Measurements from ENCODE around the gene PARD6B.

PARD6B gene

DNA sequence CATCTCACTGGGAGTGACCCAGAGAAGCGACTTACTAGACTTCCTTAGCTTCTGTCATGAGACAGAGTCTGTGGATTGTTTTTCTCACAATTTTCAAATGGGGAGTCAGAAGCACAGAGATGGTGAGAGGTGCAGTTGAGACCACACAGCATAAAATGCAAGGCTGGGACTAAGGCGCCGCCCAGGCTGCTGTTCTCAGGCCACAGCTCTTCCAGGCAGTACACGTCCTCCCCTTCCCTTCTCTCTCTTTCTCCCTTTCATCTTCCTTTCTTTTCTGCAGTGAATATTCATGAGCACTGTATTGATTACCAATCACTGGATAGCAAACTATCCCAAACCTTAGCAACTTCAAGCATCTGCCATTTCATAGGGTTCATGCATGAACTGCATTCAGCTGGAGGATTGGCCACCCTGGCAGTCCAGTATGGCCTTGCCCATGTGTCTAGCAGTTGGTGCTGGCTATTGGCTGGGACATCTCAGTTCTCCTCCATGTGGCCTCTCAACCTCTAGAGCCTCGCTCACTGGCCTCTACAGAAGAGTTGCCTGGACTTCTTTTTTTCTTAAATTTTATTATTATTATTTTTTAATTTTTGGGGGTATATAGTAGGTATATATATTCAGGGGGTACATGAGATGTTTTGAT is 74.9 kb downstream of the PARD6B start:
- TF ChIP-seq BACH2 (CRISPR knock-in tag; IDR thresholded peaks at IDR 0.05; ENCODE audit: borderline replicate concordance), result no peak
- TF ChIP-seq, protein P1, sequence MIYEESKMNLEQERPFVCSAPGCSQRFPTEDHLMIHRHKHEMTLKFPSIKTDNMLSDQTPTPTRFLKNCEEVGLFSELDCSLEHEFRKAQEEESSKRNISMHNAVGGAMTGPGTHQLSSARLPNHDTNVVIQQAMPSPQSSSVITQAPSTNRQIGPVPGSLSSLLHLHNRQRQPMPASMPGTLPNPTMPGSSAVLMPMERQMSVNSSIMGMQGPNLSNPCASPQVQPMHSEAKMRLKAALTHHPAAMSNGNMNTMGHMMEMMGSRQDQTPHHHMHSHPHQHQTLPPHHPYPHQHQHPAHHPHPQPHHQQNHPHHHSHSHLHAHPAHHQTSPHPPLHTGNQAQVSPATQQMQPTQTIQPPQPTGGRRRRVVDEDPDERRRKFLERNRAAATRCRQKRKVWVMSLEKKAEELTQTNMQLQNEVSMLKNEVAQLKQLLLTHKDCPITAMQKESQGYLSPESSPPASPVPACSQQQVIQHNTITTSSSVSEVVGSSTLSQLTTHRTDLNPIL (CRISPR knock-in tag; IDR thresholded peaks at IDR 0.05; ENCODE audit: low read depth), result no peak
- TF ChIP-seq SNAI2 (CRISPR knock-in tag; IDR thresholded peaks at IDR 0.05), result no peak
- no peak for TF ChIP-seq RARB (CRISPR knock-in tag; IDR thresholded peaks at IDR 0.05)
- no peak for TF ChIP-seq TCF4 (CRISPR knock-in tag; IDR thresholded peaks at IDR 0.05; ENCODE audit: borderline replicate concordance)
- no peak for TF ChIP-seq ZNF565 (CRISPR knock-in tag; conservative IDR thresholded peaks at IDR 0.05; ENCODE audit: low read depth)
- TF ChIP-seq OSR1 (CRISPR knock-in tag; IDR thresholded peaks at IDR 0.05), result no peak
- TF ChIP-seq ZC3H10 (CRISPR knock-in tag; IDR thresholded peaks at IDR 0.05), result no peak
- TF ChIP-seq ZNF8 (CRISPR knock-in tag; IDR thresholded peaks at IDR 0.05), result no peak
- no peak for TF ChIP-seq GLIS3 (CRISPR knock-in tag; IDR thresholded peaks at IDR 0.05)
- TF ChIP-seq ZNF70 (CRISPR knock-in tag; IDR thresholded peaks at IDR 0.05), result no peak
- no peak for TF ChIP-seq ISL1 (CRISPR knock-in tag; IDR thresholded peaks at IDR 0.05)
- TF ChIP-seq, protein P2, sequence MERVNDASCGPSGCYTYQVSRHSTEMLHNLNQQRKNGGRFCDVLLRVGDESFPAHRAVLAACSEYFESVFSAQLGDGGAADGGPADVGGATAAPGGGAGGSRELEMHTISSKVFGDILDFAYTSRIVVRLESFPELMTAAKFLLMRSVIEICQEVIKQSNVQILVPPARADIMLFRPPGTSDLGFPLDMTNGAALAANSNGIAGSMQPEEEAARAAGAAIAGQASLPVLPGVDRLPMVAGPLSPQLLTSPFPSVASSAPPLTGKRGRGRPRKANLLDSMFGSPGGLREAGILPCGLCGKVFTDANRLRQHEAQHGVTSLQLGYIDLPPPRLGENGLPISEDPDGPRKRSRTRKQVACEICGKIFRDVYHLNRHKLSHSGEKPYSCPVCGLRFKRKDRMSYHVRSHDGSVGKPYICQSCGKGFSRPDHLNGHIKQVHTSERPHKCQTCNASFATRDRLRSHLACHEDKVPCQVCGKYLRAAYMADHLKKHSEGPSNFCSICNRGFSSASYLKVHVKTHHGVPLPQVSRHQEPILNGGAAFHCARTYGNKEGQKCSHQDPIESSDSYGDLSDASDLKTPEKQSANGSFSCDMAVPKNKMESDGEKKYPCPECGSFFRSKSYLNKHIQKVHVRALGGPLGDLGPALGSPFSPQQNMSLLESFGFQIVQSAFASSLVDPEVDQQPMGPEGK (CRISPR knock-in tag; IDR thresholded peaks at IDR 0.05; ENCODE audit: borderline replicate concordance), result no peak
- TF ChIP-seq, protein P3, sequence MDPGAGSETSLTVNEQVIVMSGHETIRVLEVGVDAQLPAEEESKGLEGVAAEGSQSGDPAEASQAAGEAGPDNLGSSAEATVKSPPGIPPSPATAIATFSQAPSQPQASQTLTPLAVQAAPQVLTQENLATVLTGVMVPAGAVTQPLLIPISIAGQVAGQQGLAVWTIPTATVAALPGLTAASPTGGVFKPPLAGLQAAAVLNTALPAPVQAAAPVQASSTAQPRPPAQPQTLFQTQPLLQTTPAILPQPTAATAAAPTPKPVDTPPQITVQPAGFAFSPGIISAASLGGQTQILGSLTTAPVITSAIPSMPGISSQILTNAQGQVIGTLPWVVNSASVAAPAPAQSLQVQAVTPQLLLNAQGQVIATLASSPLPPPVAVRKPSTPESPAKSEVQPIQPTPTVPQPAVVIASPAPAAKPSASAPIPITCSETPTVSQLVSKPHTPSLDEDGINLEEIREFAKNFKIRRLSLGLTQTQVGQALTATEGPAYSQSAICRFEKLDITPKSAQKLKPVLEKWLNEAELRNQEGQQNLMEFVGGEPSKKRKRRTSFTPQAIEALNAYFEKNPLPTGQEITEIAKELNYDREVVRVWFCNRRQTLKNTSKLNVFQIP (CRISPR knock-in tag; IDR thresholded peaks at IDR 0.05; ENCODE audit: borderline replicate concordance, low read depth), result no peak
- no peak for TF ChIP-seq PPARA (CRISPR knock-in tag; IDR thresholded peaks at IDR 0.05; ENCODE audit: borderline replicate concordance)
- TF ChIP-seq ESRRG (CRISPR knock-in tag; IDR thresholded peaks at IDR 0.05), result no peak
- no peak for TF ChIP-seq ZFP30 (CRISPR knock-in tag; IDR thresholded peaks at IDR 0.05)
- ATAC-seq, result no peak
